Astrocyte (in vitro differentiated cells and primary cell): ENCODE measurements around the gene MAP2K2.

Experiments
- CTCF ChIP-seq: IDR thresholded peaks from 2 replicates; pipeline ENCODE4 v1.5.1; 2011; ENCODE audit warnings: low read depth, mild to moderate bottlenecking, inconsistent platforms, low read length, moderate library complexity; ENCODE audit not compliant: insufficient read depth
- EZH2 ChIP-seq: IDR thresholded peaks from 2 replicates; pipeline ENCODE4 v1.6.1; 2012; ENCODE audit warnings: mild to moderate bottlenecking, low read length, inconsistent platforms; ENCODE audit not compliant: insufficient read depth

GRCh38 chr19:4089400-4089908 lies 34.5 kb downstream of the MAP2K2 start:
- TF ChIP-seq CTCF (no peak), EZH2 (no peak)
